Hematopoietic multipotent progenitor cell treated with erythropoietin and hydrocortisone succinate and interleukin-3 and kit ligand, for 8 days (in vitro differentiated cells): ENCODE results near the gene ASTN2.

Experiments
- DNase-seq: peaks from one replicate; pipeline ENCODE4 v3.0.0-alpha.2; 2015

The ASTN2 gene

DNA sequence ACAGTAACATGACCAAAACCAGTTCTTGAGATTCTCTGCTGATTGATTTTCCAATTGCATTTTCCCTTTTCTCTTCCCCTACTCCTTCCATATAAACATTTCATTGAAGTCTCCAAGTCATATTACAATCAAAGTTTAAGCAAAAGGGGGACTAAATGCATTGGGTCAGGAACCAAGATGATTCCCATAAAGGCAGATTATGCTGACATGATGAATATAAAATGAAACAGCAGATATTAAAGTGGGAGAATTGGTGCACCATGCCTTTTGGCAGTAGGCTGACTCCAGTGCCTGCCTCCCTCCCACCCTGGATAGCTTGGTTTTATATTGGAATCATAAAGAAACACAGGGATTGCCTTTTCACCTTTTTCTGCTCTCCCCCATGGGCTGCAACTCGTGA is 118.4 kb downstream of the ASTN2 start:
- DNase-seq: no peak

DNA sequence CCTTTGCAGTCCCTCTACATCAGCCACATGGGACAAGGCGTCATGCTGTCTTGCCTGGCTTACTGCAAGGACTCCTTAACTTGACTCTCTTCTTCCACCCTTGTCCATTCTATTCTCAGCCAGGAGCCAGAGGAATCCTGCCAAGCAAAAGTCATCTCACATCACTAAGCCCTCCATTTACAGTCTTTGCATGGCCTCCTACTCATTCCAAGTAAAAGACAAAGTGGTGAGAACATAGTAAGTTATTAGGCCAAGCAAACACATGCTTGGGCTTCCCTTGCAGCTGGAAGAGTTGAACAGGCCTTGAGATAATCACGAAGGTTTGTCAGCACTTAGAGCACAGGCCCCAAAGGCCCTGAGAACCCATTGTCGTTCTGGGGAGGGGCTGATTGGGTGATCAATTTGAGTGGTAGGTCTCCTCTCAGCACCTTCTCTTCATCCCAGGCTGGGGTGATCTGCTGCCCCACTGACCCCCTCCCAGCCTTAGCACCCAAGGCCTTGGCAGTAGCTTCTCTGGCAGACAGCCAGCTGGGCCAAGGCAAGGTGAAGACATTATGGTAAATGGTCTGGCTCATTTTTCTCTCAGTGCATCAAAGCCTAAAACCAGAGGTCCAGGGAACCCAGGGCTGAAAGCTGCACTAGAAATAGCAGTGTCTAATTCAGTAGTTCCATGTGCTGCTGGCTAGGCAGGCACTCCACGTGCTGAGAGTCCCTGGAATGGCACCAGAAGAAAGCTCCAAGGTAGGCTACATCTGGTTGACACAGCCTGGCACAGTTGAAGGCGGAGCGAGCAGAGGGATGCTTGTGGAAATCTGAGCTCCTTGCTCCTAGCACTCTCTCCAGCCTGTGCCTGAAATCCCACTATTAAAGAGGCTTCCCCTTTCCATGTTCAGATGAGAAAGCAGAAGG is 121.4 kb downstream of the ASTN2 start:
- no peak for DNase-seq

DNA sequence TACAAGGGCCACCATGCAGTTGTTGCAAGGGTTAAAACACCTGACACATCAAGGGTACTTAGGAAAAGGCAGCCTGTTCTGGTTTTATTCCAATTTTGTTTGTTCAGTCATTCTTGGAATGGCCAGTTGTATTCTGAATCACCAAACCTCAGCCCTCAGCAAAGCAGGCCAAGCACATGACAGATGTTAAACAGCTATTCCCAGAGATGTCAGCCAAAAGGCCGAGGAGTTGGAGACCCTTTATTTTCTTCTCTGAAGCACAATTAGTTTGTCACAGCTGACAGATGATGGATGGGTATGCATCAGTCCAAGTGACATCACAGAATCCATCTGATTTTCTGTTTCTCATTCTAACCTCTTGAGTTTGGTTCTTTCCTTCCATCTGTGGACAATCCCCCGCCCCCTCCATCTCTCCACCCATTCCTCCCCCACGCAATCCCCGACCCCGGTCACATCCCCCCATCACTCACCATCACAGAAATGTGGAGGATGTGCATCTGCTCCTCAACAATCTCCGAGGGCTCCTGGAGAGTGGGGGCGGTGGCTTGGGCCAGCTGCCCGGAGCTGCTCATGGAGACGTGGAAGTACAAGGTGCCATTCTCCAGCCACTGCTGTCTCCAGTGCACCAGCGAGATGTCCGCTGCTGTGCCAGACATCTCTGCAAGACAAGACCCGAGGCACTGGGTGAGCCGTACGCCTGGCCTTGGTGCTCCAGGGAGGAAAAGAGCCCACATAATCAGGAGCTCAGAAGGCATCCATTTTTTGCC is 123.8 kb downstream of the ASTN2 start:
- no peak for DNase-seq

DNA sequence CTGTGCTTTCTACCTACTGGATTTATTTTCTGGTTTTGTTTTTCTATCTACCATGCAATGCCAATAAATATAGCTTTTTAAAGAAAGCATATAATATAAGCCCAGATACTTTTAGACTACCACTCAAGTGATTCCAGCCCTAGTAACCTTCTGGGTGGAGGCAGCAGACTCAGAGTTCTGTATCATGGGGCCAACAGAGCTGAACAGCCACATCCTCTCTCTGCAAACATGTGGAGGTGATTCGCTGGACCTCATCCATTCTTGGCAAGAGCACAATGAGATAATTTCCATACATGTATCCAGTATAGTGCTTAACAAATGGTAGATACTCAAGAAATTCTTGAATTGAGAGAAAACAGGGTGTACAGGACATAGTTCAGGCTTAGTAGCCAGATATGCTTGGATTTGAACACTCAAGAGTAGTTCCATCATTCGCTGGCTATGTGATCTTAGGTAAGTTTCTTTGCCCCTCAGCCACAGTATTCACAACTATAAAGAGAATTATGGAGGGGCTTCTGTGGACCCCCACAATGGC is 124.5 kb downstream of the ASTN2 start:
- DNase-seq: no peak

DNA sequence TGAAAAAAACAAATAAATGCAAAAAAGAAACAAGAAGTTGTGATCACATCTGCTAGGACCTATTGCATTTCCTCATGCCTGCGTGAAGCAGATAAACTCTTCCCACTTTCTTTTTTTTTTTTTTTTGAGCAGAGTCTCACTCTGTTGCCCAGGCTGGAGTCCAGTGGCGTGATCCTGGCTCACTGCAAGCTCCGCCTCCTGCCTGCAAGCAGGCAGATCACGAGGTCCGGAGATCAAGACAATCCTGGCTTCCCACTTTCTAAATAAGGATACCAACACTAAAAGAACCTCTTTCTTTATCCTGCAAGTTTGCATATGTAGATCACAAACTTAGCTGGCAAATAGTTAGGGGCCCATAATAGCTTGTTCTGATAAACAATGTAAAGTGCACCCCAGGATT is 128.6 kb downstream of the ASTN2 start:
- DNase-seq: no peak

DNA sequence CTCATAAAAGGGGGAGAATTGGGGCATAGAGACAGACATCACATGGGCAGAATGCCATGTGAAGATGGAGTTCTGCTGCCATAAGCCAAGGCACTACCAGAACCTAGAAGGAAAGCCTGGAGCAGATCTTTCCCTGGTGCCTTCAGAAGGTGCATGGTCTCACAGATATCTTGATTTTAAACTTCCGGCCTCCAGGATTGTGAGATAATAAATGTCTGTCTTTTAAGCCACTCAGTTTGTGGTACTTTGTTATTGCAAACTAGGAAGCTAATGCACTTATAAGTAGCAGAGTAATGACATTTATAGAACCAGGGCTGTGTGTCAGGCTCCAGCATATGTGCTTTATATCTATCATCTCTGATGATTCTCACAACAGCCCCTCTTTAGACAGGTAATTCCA is 130.4 kb downstream of the ASTN2 start:
- DNase-seq: no peak

DNA sequence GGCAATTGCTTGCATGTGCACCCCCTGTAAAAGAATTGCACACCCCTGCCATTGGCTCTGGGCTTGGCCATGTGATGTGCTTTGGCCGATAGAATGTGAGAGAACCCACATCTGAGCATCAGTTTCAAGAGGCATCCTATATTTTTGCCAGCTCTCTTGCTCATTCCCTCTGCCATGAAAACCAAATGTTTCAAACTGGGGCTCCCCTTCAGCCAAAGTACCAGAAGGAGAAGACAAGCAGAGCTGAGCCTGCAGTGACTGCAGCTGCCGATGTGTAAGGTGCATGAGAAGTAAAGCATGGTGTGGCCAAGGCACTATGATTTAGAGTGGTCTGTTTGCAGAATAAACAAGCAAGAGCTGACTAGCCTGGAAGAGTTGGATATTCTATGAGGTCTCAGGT is 132.3 kb downstream of the ASTN2 start:
- no peak for DNase-seq

DNA sequence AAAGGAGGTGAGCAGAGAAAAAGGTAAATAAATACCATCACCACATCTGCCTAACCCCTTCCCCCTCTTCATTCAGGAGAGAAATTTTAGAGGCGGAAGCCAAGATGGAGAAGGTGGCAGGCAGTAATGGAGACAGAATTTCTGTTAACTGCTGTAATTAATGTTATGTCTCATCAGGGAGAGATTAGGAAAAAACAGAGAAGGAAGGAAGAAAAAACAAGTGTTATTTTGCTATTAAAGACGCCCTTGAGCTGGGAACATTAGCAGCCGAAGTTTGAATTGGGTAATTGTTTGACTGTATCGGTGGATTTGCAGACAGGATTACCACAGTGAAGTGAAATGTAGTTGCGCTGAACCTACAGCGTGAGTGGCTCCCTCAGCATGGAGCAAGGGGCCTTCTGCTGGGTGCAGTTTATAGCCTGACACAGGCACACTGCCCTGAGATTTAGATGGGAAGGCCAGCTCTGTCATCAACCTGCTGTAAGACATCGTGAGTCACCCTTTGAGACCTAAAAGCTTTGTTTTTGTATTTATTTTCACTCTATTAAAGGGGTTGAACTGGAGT is 136.3 kb downstream of the ASTN2 start:
- DNase-seq: no peak

DNA sequence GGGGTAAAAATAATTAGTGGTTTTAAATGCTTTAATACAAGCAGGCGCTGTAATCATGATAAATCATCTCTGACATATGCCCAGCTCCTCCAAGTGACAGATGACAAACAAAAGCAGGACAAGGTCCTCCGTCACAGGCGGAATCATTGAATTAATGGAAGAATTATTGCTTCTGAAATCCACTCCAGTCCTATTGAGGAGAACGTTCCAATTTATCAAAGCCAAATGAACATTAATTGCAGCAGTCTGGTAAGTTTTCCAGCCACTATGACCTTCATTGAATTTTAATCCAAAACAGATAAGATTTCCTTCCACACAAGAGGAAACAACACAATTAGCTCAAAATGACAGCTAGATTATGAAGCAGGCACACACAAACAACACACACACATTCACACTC is 136.8 kb downstream of the ASTN2 start:
- no peak for DNase-seq

DNA sequence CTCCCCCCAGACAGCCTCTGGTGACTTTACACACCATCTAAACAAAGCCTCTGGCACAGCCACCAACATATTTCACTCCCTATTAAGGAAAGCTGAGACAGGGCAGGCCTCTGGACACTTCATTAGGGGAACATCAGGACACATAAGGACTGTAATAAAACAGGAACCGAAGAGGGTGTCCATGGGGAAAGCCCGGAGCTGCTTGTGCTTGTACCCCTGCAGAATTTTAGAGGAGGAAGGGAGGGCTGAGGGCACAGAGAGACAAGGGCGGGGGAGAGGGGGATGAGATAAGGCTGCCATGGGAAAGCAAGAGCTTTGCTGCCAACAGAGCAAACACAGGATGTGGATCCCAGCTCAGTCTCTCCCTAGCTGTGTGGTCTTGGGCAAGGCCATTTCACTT is 138.4 kb downstream of the ASTN2 start:
- DNase-seq: no peak

DNA sequence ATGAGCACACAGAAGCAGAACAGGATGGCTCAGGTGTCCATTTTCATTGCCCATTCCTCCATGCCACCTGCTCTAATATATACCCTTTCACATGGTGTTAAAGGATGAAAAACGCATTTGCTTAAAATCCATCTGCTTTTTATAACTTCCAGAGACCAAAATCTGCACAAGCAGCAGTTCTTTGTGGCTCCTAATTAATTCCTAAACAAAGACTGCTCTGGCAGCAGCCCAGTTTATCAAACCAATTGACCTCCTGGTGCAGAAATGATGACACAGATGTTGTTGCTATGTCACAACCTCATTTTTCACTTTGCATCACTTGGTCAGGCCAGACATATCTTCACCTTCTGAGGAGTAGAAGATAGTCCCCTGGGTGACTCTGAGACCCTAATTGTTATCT is 141.2 kb downstream of the ASTN2 start:
- no peak for DNase-seq

DNA sequence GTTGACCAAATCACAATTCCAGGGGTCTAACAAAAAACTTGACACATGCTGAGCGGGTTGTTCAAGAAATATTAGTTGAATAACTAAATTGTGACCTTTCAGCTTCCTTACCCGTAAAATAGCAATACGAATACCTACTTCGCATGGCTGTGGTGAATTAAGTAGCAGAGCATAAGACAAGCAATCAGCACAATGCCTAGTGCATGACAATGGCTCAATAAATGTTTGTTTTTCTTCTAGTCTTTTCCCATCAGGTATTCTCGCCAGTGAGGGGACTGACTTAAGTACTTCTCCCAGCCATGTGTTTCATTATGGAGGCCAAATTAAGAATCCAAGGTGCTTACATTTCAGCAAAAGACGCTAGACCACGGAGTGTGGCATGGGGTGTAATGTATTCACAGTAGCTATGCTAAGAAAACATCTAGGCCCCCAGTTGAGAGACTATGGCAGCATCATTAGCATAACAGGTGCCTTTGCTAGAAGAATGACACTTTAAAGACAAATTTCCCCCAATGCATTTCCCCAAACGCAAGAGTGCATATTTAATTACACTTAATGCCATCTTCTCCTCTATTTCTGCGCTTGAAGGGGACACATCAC is 145.9 kb downstream of the ASTN2 start:
- no peak for DNase-seq

DNA sequence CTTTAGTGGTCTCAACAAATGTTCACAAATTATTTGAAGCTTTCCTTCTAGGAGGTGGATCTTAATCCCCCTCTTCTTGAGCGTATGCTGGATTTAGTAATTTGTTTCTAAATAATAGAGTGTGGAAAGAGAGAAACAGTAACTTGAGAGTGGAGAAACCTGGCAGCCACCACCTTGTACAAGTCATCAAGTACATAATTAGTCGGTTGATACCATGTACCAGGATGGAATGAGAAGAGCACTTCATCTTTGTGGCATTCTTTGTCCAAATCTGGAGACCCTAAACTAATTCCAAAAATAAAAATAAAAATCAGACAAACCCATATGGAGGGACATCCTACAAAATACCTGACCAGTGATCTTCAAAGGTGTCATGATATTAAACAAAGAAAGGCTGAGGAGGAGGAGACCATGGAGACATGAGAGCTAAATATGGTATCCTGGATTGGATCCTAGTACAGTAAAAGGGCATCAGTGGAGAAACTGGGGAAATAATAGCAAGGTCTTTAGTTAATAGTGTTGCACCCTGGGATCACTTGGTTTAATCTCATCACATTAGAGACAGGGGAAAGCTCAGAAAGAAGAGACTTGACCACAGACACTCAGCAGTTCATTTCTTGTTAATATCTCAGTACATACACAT is 147.9 kb downstream of the ASTN2 start:
- DNase-seq: no peak

DNA sequence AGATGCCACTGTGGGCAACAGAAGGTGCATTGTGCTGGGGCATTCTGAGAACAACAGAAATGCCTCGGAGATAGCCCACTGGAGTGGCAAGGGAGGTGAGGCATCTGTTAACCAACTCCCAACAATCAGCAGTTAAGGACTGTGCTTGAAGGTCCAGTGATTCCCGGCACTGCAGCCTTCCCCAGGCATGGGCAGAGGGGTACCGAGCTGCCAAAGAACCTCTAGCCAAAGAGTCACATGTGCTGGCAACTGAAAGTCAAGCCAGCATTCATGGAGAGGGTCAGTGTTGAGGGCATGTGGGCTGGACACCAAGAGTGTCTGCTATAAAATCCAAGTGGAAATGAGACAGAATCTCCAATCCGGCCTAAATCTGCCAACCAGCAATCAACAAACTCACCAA is 149.6 kb downstream of the ASTN2 start:
- no peak for DNase-seq

DNA sequence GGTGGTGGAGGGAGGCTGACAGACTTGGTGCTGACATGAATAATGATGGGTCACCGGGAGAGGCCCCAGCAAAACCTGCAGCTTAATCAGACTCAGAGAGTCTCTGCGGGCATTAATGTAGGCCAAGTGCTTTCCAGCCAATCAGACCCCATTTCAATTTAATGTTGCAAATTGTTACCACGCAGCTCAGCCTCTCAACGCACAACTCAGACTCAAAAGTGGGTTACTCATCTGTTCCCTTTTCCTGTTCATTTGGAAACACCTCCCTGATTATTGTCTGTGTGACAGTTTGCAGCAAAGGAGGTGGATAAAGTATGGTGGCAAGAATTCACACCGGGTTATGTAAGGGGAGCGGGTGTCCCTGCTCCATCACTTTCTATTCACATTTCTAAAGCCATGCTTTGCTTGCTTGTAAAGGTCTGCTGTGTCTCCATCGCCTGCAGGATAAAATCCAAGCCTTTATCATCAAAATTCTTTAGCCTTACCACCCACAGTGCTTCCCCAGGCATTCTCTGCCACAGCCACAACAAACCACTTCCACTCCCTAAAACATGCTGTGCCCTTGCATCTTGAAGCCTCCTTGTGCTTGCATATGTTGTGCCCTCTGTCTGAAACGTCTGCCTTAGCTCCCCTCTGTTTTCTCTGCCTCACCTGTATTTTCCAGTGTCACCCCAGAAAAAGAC is 156.5 kb downstream of the ASTN2 start:
- DNase-seq: no peak

DNA sequence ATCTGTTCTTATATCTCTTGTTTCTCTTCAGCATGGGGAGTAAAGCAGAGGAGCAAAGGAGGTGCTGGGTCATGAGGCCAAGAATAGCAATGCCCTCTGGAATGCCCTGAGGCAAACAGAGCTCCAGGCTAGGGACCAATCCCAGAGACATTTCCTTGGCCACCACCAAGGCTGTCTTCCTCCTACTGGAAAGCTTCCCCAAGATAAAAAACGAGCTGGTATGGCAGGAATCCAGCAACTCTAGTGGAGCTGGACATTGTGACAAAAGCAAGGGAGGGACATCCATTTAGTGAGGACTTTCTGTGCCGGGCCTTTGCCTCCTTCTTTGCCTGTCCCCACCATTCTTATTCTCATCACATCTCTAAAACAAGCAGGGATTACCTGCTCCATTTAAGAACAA is 161.6 kb downstream of the ASTN2 start:
- no peak for DNase-seq

DNA sequence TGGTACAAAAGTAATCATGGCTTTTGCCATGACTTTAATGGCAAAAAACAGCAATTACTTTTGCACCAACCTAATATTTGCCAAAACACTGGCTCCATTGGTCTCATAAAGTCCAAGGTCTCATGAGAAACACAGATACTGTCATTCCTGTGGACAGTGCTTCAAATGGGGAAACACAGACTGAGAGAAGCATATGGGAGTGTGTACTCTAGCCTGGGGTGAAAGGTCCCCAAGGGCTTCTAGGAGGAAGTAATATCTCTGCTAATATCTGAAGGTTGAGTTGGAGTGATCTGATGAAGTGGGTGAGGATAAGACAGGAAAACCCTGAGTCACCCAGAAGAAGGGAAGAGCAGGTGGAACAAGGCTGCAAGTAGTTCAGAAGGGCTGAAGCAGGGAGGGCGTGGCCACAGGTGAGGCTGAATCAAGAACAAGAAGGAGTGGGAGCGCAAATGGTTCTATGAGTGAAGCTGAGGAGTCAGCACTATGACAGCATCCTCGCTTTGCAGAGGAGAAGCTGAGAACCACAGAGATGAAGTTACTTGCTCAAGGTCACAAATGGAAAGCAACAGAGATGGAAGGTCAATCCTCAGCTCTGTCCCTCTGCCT is 164.1 kb downstream of the ASTN2 start:
- no peak for DNase-seq

DNA sequence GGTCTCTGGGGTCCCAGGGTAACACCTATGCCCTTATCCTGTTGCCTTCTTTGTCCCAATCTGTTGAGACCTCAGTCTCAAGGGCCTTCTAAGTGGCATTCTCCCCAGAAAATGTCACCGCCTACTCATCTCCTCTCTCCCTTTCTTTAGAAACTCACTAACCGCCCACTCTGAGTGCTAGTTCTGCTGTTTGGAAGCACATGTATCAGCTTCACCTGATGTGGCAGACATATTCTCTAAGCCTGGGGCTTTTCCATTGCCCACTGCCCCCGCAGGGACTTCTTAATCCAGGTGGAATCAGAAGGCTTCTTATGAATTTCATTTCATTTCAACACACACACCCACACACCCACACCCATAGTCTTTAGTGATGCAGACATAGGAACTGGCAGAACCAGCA is 165.1 kb downstream of the ASTN2 start:
- DNase-seq: no peak

DNA sequence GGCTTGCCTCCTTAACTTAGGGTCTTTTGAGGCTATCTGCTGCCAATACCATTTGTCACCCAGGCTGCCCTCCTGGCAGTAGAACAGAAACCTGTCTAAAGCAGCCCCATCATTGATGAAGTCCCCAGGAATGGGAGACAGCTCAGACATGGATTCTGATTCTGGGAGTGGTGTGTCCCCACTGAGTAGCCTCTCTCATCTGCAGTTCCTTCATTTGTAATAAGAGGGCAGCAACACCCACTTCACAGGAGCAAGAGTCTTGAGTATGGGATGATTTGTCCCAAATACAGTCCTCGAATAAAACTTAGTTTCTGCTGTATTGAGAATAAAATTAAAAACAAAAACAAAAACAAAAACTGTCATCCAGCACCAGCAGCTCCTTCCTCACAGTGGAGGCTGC is 167.6 kb downstream of the ASTN2 start:
- peak; percentile 1 for DNase-seq

DNA sequence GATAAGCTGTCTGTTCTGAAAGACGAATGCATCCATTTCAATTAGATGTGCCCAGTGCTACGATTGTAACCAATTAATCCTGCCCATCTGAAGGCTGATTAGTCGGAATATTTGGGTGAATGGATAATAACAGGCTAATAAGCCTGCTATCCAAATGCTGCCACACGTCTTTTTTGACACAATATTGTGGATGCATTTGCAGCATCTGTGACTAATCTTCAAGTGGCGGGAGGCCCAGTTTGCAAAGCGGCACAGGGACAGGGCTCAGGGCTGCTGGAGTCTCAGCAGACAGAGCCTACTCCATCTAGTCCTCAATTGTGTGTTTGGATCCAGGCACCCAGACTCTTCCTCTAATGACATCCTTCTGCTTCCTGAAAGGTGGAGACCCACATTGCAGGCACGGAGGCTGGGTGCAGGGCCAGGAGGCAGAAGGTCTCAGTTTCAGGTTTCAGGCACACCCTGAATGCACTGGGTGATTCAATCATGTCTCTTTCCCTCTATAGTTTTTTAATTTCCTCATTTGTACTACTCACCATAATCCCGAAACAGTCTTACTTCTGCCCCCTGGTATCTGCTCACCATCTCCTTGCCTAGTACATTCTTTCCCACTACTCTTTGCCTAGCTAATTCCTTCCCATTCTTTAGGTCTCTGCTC is 169.6 kb downstream of the ASTN2 start:
- DNase-seq: no peak

DNA sequence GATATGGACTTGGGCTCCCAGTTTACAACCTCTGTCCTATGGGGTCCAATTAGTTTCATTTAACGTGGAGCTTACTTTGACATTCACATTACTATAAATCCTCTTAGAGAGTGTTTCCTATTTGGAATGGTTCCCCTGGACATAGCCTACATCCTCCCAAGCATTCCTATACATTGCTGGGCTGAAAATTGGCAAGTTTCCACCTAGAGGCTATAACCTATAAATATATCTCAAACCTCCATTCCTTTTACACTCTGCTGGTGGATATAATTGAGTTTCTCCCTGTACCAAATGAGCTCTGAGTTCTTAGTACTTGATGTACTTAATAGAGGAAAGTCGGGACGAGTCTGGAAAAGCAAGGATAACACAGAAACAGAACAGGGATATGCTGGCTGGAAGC is 172.8 kb downstream of the ASTN2 start:
- no peak for DNase-seq
